Measurements from ENCODE around the gene MICB. TPM values are rescaled to one million over a fixed set of nuclear protein-coding genes. Genes with fewer than 3 reads are reported as not detected.
"Not testable (repeated sequence)": the region's sequence is repeated elsewhere in the genome, so short reads cannot be mapped to it uniquely, and the experiment has no call there.

MICB gene
- polyA plus RNA-seq, 3 donors, result 0.53 to 3.3 (median 0.95) TPM

DNA sequence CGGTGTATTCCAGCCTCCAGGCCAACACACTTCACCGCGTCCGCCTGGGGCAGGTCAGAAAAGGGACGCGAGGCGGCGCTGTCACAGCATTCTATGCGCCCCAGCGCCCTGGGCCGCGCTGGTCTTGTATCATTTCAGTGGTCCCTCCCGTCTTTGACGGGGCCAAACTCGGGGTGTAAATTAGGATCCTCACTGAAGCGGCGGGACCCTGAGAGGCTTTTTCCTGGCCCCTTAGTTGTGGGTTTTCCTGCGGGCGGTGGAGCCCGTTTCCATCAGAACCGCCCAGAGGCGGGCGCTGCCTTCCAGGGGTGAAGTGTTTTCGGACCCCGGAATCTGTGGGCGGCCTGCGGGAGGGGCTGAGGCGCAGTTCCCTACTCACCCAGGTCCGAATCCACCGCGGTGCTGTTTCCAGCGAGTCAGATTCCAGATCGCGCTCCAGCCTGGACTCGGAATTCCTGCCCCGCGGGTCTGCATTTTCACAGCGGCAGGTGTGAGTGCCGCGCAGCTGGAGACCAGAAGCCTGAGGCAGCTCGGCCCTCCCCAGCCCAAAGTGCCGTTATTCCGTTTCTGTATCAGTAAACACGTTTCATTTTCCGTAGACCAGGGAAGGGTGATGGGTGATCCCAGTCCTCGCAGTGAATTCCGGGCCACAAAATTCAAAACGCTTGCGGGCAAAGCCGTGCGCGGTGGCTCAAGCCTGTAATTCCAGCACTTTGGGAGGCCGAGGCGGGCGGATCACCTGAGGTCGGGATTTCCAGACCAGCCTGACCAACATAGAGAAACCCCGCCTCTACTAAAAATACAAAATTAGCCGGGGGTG lies 3.9 kb upstream of the MICB start:
- WGBS, 3 donors, result 0 to 1% (median 1%) methylated on average over 57 to 58 of the region's 58 CpGs
- no peak overlapping the region for H3K27ac ChIP-seq (ENCODE audit: low read depth, low read length)

DNA sequence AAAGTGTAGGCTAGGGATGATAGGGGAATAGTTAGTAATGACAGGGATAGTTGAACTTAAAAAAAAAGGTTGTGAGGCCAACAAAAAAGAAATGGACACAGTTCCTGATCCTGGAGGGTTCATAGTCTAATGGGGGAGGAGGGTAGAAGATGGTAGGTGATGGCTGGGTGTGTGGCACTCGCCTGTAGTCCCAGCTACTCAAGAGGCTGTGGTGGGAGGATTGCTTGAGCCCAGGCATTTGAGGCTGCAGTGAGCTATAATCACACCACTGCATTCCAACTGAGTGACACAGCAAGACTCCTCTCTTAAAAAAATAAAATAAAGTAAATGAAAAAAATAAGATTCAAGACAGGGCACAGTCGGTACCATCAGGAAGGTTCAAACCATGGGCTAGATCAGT lies 2.4 kb upstream of the MICB start:
- WGBS, 3 donors, result 59 to 69% (median 63%) methylated on average over 2 of the region's 2 CpGs
- H3K27ac ChIP-seq (ENCODE audit: low read depth, low read length), result no peak overlapping the region

DNA sequence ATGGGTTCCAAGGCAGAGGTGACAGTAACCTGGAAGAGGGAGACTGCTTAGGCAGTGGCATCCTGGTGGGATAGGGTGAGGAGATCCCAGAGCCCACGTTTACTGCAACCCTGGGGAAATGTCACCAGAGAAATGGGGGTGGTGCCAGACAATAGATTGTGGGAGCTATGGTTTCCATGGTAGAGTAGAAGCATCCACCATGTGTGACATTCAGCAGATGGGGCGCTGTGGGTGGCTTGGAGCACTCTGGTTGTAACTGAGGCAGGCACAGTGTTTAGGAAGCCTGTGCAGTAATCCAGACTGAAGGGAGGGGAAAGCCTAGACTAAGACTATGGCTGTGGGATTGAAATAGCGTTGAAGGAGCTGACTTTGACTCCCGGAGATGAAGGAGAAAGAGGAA lies 1.1 kb upstream of the MICB start:
- 41 to 71% (median 53%) methylated on average over 4 of the region's 4 CpGs for WGBS, 3 donors

DNA sequence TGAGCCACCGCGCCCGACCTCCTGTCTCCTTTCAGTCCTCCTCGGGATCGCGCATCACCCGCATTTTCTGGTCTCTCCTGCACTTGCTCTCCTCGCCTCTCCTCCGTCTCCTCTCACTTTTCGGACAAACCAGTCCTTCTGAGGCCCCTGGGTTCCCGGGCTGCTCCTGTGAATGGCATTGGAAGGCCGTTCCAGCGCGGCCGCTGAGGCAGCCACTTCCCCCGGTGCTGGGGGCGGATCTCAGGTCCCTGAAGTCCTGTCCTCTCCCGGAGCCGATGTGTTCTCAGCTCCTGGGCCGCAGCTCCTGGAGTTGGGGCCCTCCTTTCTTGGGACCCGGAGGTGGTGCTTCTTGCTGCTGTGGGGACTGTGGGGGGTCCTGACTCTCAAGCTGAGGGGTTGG lies 803 bp downstream of the MICB start:
- H3K27ac ChIP-seq (ENCODE audit: low read depth, low read length), result no peak overlapping the region
- 10 to 23% (median 12%) methylated on average over 20 to 21 of the region's 21 CpGs for WGBS, 3 donors

More for the DNA sequence above, 1.1 kb upstream of the MICB start:
- not testable (repeated sequence) for H3K27ac ChIP-seq (ENCODE audit: low read depth, low read length)

DNA sequence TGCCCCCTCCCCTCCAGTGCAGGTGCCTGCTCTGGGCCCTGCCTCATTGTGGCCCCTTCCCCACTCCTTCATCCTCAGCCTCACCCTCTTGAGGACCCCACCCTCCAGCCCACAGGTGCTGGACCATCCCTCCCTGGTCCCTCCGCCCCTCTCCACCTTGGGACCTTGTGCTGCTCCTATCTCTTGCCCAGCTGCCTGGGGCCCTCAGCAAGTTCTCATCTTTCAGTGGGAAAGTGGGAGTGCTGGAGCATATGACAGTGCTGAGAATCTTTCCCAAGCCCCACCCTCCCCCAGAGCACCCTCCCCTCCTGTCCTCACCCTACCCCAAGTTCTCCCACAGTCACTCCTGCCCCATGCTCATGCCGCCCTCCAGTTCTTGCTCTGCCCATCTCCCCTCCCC lies 1.7 kb downstream of the MICB start:
- H3K27ac ChIP-seq (ENCODE audit: low read depth, low read length), result not testable (repeated sequence)
- 100% methylated on average over 1 of the region's 2 CpGs; no CpG with 5 or more reads in 1 of the 3 donors for WGBS, 3 donors

DNA sequence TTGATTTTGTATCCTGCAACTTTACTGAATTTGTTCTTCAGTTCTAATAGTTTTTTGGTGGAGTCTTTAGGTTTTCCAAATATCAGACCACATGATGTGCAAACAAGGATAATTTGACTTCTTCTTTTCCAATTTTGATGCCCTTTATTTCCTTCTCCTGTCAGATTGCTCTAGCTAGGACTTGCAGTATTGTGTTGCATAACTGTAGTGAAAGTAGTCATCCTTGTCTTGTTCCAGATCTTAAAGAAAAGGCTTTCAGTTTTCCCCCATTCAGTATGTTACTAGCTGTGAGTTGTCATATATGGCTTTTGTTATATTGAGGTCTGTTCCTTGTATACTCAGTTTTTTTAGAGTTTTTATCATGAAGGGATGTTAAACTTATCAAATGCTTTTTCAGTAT lies 4.6 kb downstream of the MICB start:
- H3K27ac ChIP-seq (ENCODE audit: low read depth, low read length), result no peak overlapping the region

DNA sequence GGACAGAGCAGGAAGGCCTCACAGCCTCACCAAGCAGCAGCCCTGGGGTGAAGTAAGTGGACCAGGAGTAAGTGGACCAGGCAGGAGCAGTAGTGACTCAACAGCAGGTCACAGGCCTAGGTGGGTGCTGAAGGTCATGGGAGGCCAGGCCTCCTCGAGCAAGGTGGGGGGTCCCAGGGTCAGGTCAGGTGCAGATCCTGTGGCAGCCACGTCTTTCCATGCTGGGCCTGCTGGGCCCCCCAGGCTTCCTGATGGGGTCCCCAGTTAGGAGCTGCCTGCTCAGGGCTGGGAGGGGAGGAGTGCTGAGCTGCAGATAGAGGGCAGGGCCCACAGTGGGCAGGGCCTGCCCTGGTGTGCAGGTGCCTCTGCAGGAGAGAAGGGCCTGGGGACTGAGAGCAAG lies 11.1 kb downstream of the MICB start:
- WGBS, 3 donors, result 42 to 80% (median 45%) methylated on average over 1 to 2 of the region's 2 CpGs

DNA sequence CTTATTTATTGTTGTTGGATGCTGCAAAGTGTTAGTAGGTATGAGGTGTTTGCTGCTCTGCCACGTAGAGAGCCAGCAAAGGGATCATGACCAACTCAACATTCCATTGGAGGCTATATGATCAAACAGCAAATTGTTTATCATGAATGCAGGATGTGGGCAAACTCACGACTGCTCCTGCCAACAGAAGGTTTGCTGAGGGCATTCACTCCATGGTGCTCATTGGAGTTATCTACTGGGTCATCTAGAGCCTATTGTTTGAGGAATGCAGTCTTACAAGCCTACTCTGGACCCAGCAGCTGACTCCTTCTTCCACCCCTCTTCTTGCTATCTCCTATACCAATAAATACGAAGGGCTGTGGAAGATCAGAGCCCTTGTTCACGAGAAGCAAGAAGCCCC lies 12.1 kb downstream of the MICB start:
- WGBS, 3 donors, result 68 to 83% (median 77%) methylated on average over 4 of the region's 4 CpGs
- no peak overlapping the region for H3K27ac ChIP-seq (ENCODE audit: low read depth, low read length)

More for the DNA sequence above, 11.1 kb downstream of the MICB start:
- not testable (repeated sequence) for H3K27ac ChIP-seq (ENCODE audit: low read depth, low read length)

DNA sequence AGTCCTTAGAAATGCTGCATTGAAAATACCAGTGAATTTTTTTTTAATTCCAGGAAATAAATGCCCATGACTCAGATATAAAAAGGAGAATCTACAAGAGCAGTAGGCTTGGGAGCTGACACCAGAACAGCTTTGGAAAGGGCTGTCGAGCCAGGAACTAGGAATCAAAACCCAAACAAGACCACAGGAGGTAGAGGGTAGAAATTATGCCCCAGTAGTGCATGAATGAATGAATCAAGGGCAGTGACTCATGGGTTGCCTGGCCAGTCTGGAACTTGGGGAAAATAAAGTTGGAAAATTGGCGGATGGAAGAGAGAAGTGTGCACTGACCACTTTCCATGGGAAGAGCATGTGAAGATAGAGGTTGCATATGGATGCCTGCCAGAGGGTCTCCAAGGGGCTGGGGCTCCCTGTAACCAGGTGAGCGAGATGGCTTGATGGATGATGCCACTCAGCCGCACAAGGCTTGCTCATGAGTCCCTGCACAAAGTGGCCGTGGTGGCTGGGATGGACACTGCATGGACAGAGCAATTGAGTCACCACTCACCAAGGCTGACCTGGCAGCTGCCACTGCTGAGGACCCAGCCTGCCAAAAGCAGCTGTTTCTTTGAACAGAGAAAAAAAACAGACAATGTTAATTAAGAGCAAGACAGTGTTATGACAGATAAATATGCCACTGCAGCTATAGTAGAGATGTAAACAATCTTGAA lies 15.7 kb downstream of the MICB start:
- WGBS, 3 donors, result 67 to 86% (median 85%) methylated on average over 4 to 5 of the region's 5 CpGs
- H3K27ac ChIP-seq (ENCODE audit: low read depth, low read length), result no peak overlapping the region

DNA sequence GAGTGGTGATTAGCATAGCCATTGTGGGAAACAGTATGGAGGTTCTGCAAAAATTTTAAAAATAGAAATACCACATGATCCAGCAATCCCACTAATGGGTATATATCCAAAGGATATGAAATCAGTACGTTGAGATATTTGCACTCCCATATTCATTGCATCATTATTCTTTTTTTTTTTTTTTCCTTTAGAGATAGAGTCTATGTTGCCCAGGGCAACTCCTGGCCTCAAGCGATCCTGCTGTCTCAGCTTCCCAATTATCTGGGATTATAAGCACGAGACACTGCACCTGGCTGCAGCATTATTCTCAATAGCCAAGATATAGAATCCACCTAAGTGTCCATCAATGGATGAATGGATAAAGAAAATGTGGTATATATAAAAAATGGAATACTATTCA lies 23.9 kb downstream of the MICB start:
- 76 to 84% (median 81%) methylated on average over 3 of the region's 3 CpGs for WGBS, 3 donors
- no peak overlapping the region for H3K27ac ChIP-seq (ENCODE audit: low read depth, low read length)

DNA sequence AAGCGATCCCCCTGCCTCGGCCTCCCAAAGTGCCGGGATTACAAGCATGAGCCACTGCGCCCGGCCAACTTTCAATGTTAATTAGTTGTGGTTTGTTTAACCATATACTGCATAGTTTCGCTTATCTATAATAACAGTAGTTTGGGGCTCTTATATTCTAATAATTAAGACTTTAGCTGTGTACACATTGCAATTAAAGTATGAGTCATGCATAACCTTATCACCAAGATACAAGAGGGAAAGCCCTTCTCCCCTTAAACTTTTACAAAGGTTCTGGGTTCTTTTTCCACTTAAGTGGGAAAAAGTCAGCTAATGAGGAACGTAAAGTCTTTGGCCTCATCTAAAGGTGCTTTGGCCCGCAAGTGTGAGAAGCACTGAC lies 27.6 kb downstream of the MICB start:
- 70 to 79% (median 73%) methylated on average over 8 of the region's 8 CpGs for WGBS, 3 donors
- no peak overlapping the region for H3K27ac ChIP-seq (ENCODE audit: low read depth, low read length)

DNA sequence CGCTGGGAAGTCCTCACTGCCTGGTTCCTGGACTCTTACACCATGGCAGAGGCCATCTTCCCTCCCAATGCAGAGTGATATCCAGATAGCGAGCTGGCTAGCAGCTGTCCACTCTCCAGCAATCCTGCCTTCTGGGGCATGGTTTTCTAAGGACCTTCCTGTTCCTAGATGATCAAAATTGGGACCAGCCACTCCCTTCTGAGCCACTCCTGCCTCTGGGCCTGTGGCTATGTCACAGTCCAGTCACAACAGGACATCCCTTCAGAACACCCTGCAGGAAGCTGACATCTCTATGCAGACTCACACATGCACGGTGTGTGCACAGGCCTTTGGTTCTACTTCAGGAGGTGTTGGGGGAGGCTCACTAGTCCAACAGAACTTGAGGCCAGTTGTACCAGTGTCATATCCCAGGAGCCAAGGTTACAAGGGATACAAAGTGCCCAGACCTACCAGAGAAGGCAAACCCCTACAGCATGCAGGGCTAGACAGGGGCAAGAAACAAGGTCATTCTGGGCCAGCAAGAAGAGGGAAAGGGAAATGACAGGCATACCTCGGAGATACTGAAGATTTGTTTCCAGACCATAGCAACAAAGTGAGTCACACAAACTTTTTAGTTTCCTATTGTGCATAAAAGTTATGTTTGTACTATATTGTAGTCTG lies 28.1 kb downstream of the MICB start:
- H3K27ac ChIP-seq (ENCODE audit: low read depth, low read length), result no peak overlapping the region
- 68 to 83% (median 72%) methylated on average over 4 of the region's 4 CpGs for WGBS, 3 donors

DNA sequence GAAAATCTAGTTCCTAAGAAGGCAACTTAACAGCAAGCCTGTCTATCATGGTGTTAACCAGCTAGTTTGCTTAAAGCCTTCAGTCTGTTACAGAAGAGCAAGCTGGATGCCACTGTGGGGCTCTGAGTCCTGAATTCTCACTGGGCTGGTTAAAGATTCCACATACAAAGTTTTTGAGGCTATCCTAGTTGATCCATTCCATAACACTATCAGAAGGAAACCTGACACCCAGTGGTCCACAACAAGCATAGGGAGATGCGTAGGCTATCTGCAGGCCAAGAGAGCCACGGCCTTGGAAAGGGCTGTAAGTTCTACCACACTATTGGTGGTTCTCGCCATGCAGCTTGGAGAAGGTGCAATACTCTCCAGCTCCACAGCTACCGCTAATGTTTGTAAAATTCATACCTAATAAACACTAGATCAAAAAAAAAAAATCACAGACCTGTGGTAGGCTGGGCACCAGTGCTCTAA lies 30.4 kb downstream of the MICB start:
- H3K27ac ChIP-seq (ENCODE audit: low read depth, low read length), result no peak overlapping the region
- WGBS, 3 donors, result 69 to 94% (median 89%) methylated on average over 4 of the region's 4 CpGs

DNA sequence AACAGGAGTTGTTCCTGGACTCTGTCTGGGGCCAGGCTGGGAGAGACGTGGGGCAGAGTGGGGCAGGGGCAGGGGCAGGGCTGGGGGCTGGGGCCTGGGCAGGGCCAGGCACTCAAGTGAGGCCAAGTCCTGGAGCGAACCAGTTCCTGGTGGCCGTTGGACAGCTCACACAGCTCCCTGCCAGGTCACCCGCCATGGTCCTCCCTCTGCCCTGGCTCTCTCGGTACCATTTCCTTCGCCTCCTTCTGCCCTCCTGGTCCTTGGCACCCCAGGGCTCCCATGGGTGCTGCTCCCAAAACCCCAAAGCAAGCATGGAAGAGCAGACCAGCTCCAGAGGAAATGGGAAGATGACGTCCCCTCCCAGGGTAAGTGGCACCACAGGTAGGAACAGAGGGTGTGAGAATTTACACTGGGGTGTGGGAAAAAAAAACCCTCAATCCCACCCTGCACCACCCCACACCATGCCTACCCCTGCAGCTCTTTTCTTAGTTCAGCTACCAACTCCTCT lies 30.9 kb downstream of the MICB start, which contains the start of gene MCCD1:
Gene MCCD1 (plus strand): TSS at position 142 of the 508 bp plus-strand sequence. CDS start 53 bp downstream, at position 195.
- no peak within 1 kb of the TSS for H3K27ac ChIP-seq (ENCODE audit: low read depth, low read length)
- WGBS, 3 donors, result 46 to 68% (median 59%) methylated on average over 7 of the region's 7 CpGs

DNA sequence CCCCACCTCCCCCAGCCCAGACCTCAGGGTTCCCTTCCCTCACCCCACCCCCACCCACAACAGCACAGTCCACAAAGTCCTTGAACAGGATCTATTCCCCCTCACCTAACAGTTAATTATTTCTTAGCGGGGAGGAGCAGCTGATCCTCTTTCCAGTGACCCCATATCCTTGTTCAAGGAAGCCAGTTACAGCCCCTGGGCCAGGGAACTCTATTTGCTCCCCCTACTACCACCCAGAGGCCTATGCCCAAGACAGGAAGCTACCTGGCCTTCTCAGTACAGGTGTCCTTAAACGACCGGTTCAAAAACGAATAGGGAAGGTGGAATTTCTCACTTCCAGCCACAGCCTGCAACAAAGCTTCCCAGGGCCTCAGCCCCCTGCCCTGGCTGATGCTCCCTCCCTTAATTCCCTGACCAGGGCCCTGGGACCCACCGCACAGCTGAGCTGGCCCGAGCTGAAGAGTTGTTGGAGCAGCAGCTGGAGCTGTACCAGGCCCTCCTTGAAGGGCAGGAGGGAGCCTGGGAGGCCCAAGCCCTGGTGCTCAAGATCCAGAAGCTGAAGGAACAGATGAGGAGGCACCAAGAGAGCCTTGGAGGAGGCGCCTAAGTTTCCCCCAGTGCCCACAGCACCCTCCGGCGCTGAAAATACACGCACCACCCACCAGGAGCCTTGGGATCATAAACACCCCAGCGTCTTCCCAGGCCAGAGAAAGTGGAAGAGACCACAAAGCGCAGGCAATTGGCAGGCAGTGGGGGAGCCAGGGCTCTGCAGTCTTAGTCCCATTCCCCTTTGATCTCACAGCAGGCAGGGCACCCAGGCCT lies 31.6 kb downstream of the MICB start:
- no peak overlapping the region for H3K27ac ChIP-seq (ENCODE audit: low read depth, low read length)
- 36 to 54% (median 53%) methylated on average over 12 of the region's 12 CpGs for WGBS, 3 donors

DNA sequence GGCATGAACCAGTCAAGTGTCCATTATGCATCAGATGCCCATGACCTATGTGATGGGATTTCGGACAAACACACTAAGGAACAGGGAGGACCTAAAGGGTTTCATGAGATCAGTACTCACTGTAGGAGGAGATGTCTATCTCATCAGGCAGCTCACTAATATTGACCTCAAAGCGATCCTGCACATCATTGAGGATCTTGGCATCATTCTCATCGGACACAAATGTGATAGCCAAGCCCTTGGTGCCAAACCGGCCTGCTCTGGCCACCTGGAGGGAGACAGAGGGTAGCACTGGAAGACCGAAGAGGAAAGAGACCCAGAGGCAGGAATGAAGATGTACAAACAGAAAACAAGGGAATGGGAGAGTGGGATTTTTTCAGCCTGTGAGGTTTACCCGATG lies 32.7 kb downstream of the MICB start:
- 68 to 73% (median 71%) methylated on average over 5 to 6 of the region's 6 CpGs for WGBS, 3 donors
- no peak overlapping the region for H3K27ac ChIP-seq (ENCODE audit: low read depth, low read length)

DNA sequence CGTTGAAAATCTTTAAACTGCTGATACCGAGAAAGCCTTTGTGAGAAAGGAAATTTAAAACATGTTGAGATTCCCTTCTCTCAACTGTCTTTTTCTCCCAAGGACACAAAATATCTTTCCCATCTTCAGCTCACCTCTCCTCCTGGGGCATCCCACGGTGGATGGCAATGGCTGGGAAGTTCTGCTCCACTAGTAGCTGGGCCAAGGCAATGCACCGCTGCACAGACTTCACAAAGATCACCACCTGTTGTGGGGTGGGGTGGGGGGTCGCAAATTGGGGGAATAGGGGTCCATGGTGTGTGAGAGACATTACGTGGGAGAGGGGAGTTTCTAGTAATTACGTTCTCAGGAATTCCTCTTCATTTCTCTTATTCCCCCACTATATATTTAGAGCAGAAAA lies 33.2 kb downstream of the MICB start:
- WGBS, 3 donors, result 88 to 91% (median 90%) methylated on average over 7 of the region's 7 CpGs
- H3K27ac ChIP-seq (ENCODE audit: low read depth, low read length), result no peak overlapping the region

Measured in adipose tissue (tissue), 3 donors.